WTC11 (cell line): Measurements from ENCODE around the gene PHYHIPL.

Experiments
- CTCF ChIP-seq: fragments of 200-600 bp; IDR thresholded peaks from 2 replicates; pipeline ENCODE4 v1.8.0; 2022; ENCODE audit warnings: antibody characterized with exemption
- HMGXB4 ChIP-seq: sonication (generic); formaldehyde crosslinking; IDR thresholded peaks from 2 replicates; pipeline ENCODE4 v1.8.1; 2023; ENCODE audit warnings: mild to moderate bottlenecking, moderate library complexity, missing genetic modification reagents

GRCh38 chr10:59279476-59279875 lies 103.0 kb downstream of the PHYHIPL start:
- TF ChIP-seq CTCF (no peak), HMGXB4 (CRISPR knock-in tag) (no peak)
